ENCODE measurements around the gene COX14. TPM values are rescaled to one million over a fixed set of nuclear protein-coding genes. Genes with fewer than 3 reads are reported as not detected.
"Not testable (repeated sequence)": the region's sequence is repeated elsewhere in the genome, so short reads cannot be mapped to it uniquely, and the experiment has no call there.

COX14 gene
- total and polyA plus RNA-seq, 2 donors from 2014 or later, result 68.2 to 242 TPM

GRCh38 chr12:50142993-50143392, 31.0 kb downstream of the COX14 start:
- no peak for DNase-seq
- intact Hi-C loops (cut with DNase I), result no loop called here
- TF ChIP-seq CTCF (IDR thresholded peaks at IDR 0.05; ENCODE audit: borderline replicate concordance, extremely low read depth, insufficient read depth), result no peak
- no peaks in the 10 kb centered on the region for H3K27me3 ChIP-seq (ENCODE audit: control insufficient read depth, insufficient read depth, low read length)
- H3K9me3 ChIP-seq (ENCODE audit: control insufficient read depth in 2 of 3, insufficient read depth in 1 of 3, low read length in 3 of 3), result no peaks in the 10 kb centered on the region
- no peak overlapping the region for H3K4me3 ChIP-seq (ENCODE audit: low read length in 3 of 3)
- H3K27ac ChIP-seq (ENCODE audit: low read depth in 2 of 2, low read length in 2 of 2), result no peak overlapping the region
- no peaks in the 10 kb centered on the region for H3K36me3 ChIP-seq (ENCODE audit: control insufficient read depth in 2 of 3, insufficient read depth in 3 of 3, low read length in 3 of 3)
- H3K9ac ChIP-seq (ENCODE audit: low read length in 3 of 3), result no peak overlapping the region
- H3K4me1 ChIP-seq (ENCODE audit: control insufficient read depth in 2 of 3, insufficient read depth in 2 of 3, low read depth in 1 of 3, low read length in 3 of 3), result no peaks in the 10 kb centered on the region
- no peak for FAIRE-seq

GRCh38 chr12:50145439-50145838, 33.4 kb downstream of the COX14 start:
- no peak for DNase-seq
- H3K4me3 ChIP-seq (ENCODE audit: low read length in 3 of 3), result no peak overlapping the region
- intact Hi-C loops (cut with DNase I), result no loop called here
- H3K36me3 ChIP-seq (ENCODE audit: control insufficient read depth in 2 of 3, insufficient read depth in 3 of 3, low read length in 3 of 3), result no peaks in the 10 kb centered on the region
- no peaks in the 10 kb centered on the region for H3K9me3 ChIP-seq (ENCODE audit: control insufficient read depth in 2 of 3, insufficient read depth in 1 of 3, low read length in 3 of 3)
- TF ChIP-seq CTCF (IDR thresholded peaks at IDR 0.05; ENCODE audit: borderline replicate concordance, extremely low read depth, insufficient read depth), result no peak
- no peaks in the 10 kb centered on the region for H3K4me1 ChIP-seq (ENCODE audit: control insufficient read depth in 2 of 3, insufficient read depth in 2 of 3, low read depth in 1 of 3, low read length in 3 of 3)
- H3K9ac ChIP-seq (ENCODE audit: low read length in 3 of 3), result no peak overlapping the region
- H3K27me3 ChIP-seq (ENCODE audit: control insufficient read depth, insufficient read depth, low read length), result no peaks in the 10 kb centered on the region
- no peak overlapping the region for H3K27ac ChIP-seq (ENCODE audit: low read depth in 2 of 2, low read length in 2 of 2)
- FAIRE-seq, result no peak

GRCh38 chr12:50147281-50147680, 35.2 kb downstream of the COX14 start:
- Histone ChIP-seq H3K36me3 (ENCODE audit: control insufficient read depth in 2 of 3, insufficient read depth in 3 of 3, low read length in 3 of 3) (no peaks in the 10 kb centered on the region), H3K9ac (ENCODE audit: low read length in 3 of 3) (no peak overlapping the region), H3K9me3 (ENCODE audit: control insufficient read depth in 2 of 3, insufficient read depth in 1 of 3, low read length in 3 of 3) (no peaks in the 10 kb centered on the region), H3K4me1 (ENCODE audit: control insufficient read depth in 2 of 3, insufficient read depth in 2 of 3, low read depth in 1 of 3, low read length in 3 of 3) (no peaks in the 10 kb centered on the region), H3K27ac (ENCODE audit: low read depth in 2 of 2, low read length in 2 of 2) (no peak overlapping the region), H3K27me3 (ENCODE audit: control insufficient read depth, insufficient read depth, low read length) (no peaks in the 10 kb centered on the region), H3K4me3 (ENCODE audit: low read length in 3 of 3) (no peak overlapping the region)
- no peak for TF ChIP-seq CTCF (IDR thresholded peaks at IDR 0.05; ENCODE audit: borderline replicate concordance, extremely low read depth, insufficient read depth)
- FAIRE-seq (no peak), DNase-seq (no peak)
- intact Hi-C loops (cut with DNase I), result no loop called here

- H3K9me3 ChIP-seq (ENCODE audit: control insufficient read depth in 2 of 3, insufficient read depth in 1 of 3, low read length in 3 of 3); H3K4me3 ChIP-seq (ENCODE audit: low read length in 3 of 3); H3K27me3 ChIP-seq (ENCODE audit: control insufficient read depth, insufficient read depth, low read length); DNase-seq; FAIRE-seq; H3K36me3 ChIP-seq (ENCODE audit: control insufficient read depth in 2 of 3, insufficient read depth in 3 of 3, low read length in 3 of 3); intact Hi-C loops (cut with DNase I); H3K9ac ChIP-seq (ENCODE audit: low read length in 3 of 3); H3K4me1 ChIP-seq (ENCODE audit: control insufficient read depth in 2 of 3, insufficient read depth in 2 of 3, low read depth in 1 of 3, low read length in 3 of 3); H3K27ac ChIP-seq (ENCODE audit: low read depth in 2 of 2, low read length in 2 of 2): not testable (repeated sequence)
Measured at GRCh38 chr12:50148011-50148410, 36.0 kb downstream of the COX14 start.

Data from kidney (tissue), 14 donors.